HT-29 (cell line): ENCODE results near the gene AMIGO1. TPM values are rescaled to one million over a fixed set of nuclear protein-coding genes. Genes with fewer than 3 reads are reported as not detected.
"Not testable (repeated sequence)": the region's sequence is repeated elsewhere in the genome, so short reads cannot be mapped to it uniquely, and the experiment has no call there.

ENCODE experiments used
- DNase-seq: peaks from one replicate; pipeline ENCODE4 v3.0.0-alpha.2; 2015; ENCODE audit warnings: low spot score
- total RNA-seq: library from RNA; depleted of rRNA; stranded (reverse); fragments of >200 nt; shearing (Covaris generic); gene quantifications from 2 replicates; pipeline ENCODE4 v1.2.3, GENCODE V29; 2014

AMIGO1 gene
- total RNA-seq, 1 experiment from 2014 or later, result 1.2 TPM

- DNase-seq, result peak; percentile 85
These were observed 25.6 kb downstream of the AMIGO1 start, which contains the start of gene ATXN7L2 for GRCh38 chr1:109483672-109484518. Gene ATXN7L2, plus strand, starts transcription at chr1:109483905. Its CDS starts 49 bp downstream, at chr1:109483954.

GRCh38 chr1:109482791-109483671 is 26.5 kb downstream of the AMIGO1 start:
- DNase-seq, result no peak

- DNase-seq, result no peak
These were observed 27.3 kb downstream of the AMIGO1 start for GRCh38 chr1:109482242-109482641.

- no peak for DNase-seq
These were observed 27.9 kb downstream of the AMIGO1 start for GRCh38 chr1:109481646-109482045.

GRCh38 chr1:109479901-109480300 is 29.6 kb downstream of the AMIGO1 start:
- DNase-seq, result no peak

- no peak for DNase-seq
These were observed 30.2 kb downstream of the AMIGO1 start for GRCh38 chr1:109479311-109479710.

GRCh38 chr1:109478806-109479205 is 30.7 kb downstream of the AMIGO1 start:
- peak; percentile 65 for DNase-seq

GRCh38 chr1:109477821-109478220 is 31.7 kb downstream of the AMIGO1 start:
- no peak for DNase-seq

GRCh38 chr1:109476825-109477224 is 32.7 kb downstream of the AMIGO1 start:
- no peak for DNase-seq

GRCh38 chr1:109475261-109475660 is 34.3 kb downstream of the AMIGO1 start:
- DNase-seq, result no peak

- no peak for DNase-seq
These were observed 34.8 kb downstream of the AMIGO1 start for GRCh38 chr1:109474697-109475096.

- not testable (repeated sequence) for DNase-seq
These were observed 36.1 kb downstream of the AMIGO1 start for GRCh38 chr1:109473284-109474057.

GRCh38 chr1:109472779-109473178 is 36.7 kb downstream of the AMIGO1 start:
- no peak for DNase-seq

GRCh38 chr1:109470245-109470644 is 39.3 kb downstream of the AMIGO1 start:
- no peak for DNase-seq

GRCh38 chr1:109468903-109469302 is 40.6 kb downstream of the AMIGO1 start:
- no peak for DNase-seq

- DNase-seq, result no peak
These were observed 41.5 kb downstream of the AMIGO1 start for GRCh38 chr1:109468061-109468460.

GRCh38 chr1:109467301-109467777 is 42.2 kb downstream of the AMIGO1 start:
- no peak for DNase-seq

GRCh38 chr1:109466452-109467300 is 42.9 kb downstream of the AMIGO1 start, which contains the start of gene SYPL2:
Gene SYPL2, plus strand, starts transcription at chr1:109466546. Its CDS starts 298 bp downstream, at chr1:109466844.
- DNase-seq, result no peak

- DNase-seq, result no peak
These were observed 43.4 kb downstream of the AMIGO1 start for GRCh38 chr1:109466125-109466451.

GRCh38 chr1:109457819-109458218 is 51.7 kb downstream of the AMIGO1 start:
- no peak for DNase-seq
